NCI-H748 (cell line): Measurements from ENCODE around the gene PLOD2.

ENCODE experiments used
- DNase-seq: peaks from one replicate; lab custom pipeline; 2025; ENCODE audit not compliant: unreplicated experiment; lab: John Stamatoyannopoulos, UW

Gene PLOD2

DNA sequence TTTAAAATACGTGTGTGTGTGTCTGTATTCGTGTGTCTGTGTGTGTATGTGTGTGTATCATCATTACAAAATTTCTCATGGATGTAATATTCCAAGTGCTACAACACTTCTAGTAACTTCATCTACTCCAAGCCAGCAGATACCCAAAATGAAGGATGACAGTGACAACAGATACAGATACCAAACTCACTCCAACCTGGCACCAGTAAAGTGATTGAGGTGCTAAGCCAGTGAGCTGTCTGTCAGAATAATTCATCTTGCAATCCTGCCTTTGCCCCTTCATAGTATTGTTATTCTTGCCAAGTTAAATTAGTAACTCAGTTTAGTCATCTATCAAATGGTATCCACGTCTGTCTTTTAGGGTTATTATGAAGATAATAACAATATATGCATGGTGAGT lies 58.1 kb downstream of the PLOD2 start:
- DNase-seq, result no peak

GRCh38 chr3:146101538-146101937 lies 59.4 kb downstream of the PLOD2 start:
- no peak for DNase-seq

- DNase-seq, result no peak
These were observed 60.0 kb downstream of the PLOD2 start for GRCh38 chr3:146100825-146101444.

DNA sequence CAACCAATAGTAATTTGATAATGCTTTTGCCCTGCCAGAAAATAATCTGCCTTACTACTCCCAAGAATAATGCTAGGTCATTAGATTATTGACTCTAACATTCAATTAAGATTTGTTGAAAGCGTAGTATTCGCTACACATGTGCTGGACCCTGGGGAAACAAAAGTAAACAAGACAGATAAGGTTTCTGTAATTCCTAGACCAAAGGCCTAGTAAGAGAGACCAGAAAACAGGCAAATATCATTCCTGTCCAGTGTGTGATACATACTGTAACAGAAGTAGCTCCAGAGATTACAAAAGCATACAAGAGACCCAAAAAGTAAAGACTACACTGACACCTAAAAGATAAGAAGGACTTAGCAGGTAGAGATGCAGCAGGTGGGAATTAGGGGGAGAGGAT lies 60.8 kb downstream of the PLOD2 start:
- no peak for DNase-seq

DNA sequence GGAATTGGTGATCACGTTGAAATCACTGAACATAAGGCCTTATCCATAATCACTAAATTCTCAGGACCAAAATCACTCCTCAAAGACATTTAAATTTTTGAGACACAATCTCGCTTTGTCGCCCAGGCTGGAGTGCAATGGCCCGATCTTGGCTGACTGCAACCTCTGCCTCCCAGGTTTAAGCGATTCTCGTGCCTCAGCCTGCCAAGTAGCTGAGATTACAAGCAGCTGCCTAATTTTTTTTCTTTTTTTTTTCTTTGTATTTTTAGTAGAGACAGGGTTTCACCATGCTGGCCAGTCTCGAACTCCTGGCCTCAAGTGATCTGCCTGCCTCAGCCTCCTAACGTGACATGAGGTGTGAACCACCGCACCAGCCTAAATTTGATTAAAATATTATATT lies 61.7 kb downstream of the PLOD2 start:
- no peak for DNase-seq

DNA sequence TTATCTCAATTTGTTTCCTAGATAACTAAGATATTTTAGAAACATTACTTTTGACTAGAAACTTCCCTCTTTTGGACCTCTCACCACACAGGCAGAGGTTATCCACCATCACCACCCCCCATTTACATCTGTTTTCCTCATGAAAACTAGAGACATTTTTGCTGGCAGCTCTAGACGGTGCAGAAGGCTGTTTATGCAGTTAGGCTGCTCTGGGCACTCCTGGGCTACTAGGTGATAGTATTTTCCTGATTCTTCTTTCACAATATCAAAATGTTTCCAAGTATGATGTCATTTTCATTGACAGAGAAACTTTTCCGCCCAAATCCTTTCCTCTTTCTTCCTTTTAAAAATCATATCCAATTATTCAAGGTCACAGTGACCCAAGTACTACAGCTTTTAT lies 67.1 kb downstream of the PLOD2 start:
- DNase-seq, result no peak

GRCh38 chr3:146092230-146092629 lies 68.8 kb downstream of the PLOD2 start:
- no peak for DNase-seq

- no peak for DNase-seq
These were observed 69.6 kb downstream of the PLOD2 start for GRCh38 chr3:146091397-146091796.

DNA sequence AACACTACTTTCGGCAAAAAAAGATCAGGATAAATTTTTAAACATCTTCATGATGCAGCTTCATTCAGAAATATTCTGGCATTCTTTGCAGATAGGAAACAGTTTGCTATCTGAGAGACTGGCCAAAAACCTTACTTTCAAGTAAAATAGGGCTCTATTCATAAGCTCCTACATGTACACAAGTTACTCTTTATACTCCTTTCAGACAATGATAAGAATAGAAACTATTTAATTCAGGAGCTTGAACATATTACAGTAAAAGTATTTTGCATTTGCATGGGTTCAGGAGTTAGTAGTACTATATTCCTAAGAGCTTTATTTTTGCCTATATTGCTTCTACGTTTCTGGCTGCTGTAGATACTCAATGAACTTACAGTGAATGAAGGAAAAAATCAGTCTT lies 70.5 kb downstream of the PLOD2 start:
- DNase-seq, result no peak

- DNase-seq, result no peak
These were observed 72.1 kb downstream of the PLOD2 start for GRCh38 chr3:146088840-146089239.

DNA sequence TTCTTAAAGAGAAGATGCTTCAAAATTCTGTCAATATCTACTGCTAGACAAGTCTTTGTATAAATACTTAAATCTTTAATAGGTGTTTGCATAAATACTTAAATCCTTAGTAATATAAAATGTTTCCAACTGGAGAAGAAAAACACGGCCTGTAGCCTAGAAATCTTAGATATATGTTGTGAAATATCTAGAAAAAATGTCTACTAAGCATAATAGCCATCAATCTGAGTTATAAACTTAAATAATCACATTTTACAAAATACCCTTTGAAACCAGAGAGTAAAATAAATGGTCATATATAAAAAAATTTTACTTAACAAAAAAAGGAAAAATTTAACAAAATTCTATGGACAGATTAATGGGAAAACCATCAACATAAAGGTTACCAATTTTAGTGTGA lies 73.9 kb downstream of the PLOD2 start:
- DNase-seq, result no peak

DNA sequence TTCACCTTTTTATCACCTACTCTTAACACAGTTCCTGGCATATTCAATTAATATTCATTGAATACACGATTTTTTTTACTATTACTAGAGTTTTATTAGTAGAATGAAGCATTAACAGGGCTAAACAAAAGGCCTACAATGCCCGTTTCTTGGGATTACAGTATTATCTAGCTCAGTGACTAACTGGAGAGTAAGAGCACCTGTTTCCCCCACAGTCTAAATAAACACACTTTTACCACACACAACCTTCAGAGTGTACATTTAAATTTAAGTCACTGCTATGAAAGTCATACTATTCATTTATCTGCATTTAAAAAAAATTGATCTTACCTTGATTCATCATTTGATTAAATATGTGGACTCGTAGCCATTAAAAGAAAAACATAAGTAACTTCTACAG lies 74.8 kb downstream of the PLOD2 start:
- DNase-seq, result no peak

- no peak for DNase-seq
These were observed 75.3 kb downstream of the PLOD2 start for GRCh38 chr3:146085678-146086077.

- peak; percentile 2 for DNase-seq
These were observed 80.4 kb downstream of the PLOD2 start for GRCh38 chr3:146080578-146080977.

DNA sequence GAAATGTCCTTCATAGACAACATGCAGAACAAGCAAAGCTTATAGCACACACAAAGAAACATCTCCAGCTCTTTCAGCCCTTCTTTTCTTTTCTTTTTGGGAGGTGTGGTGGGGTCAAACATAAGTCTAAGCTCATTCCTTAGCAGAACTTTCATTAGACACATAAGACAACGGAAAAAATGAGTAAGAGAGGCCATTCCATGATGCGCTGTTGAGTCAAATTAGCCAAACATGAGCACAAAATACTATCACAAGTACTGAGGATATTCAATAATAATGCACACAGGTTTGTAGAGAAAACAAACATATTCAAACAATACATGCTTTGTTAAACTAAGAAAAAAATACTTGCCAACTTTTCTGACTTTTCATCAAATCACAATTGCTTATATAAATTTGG lies 83.0 kb downstream of the PLOD2 start:
- DNase-seq, result no peak

DNA sequence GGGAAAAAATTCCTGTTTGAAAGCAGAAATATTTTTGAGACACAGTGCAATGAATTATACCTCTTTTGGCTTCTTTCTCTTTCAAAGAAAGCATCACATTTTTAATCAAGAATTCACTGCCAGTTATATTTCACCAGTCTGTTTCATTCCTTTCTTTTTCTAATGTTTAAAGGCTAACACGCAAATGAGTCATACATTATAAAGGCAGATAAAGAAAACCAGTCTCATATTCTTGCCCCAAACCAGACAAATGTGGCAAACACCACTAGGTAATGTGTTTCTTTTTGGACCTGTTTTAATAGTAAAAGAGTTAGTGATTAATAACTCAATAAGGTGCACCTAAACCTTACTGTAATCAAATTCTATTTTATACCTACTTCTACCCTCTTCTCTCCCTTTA lies 83.8 kb downstream of the PLOD2 start:
- DNase-seq, result no peak

GRCh38 chr3:146072824-146073223 lies 88.2 kb downstream of the PLOD2 start:
- DNase-seq, result no peak

DNA sequence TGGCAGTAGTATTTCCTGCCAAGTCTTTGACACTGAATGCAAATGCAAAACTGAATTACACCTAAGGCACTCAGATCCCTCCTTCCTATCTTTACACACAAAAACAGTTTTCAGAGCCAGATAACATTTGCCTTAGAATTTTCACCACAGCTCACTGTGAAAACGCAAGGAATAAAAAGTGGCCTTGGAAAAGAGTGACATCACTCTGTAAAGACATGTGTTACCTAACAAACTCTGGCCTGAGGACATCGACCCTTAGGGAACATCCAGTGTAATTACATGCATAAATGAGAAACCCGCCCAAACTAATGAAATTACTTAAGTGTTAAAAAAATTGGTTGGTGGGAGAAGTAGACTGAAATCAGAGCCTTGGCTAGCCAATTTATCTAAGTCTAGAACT lies 88.9 kb downstream of the PLOD2 start:
- DNase-seq, result no peak

DNA sequence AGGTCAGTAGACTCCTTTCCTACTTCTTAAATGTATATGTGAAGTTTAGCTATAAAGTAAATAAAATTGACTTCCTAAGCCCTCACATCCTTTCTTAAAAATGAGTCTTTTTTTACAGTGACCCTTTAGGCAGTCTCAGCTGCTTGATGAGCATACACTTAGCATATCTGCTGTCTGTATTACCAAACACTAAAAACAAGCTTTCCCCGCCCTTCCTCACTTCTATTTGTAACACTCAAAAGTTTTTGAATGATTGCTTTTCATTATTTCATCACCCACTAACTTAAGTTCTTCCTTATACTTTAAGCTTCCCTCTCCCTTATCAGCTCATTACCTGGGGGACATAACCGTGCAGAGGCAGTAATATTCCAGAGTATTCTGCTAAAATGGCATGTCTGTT lies 89.4 kb downstream of the PLOD2 start:
- no peak for DNase-seq

GRCh38 chr3:146067048-146067447 lies 93.9 kb downstream of the PLOD2 start:
- DNase-seq, result no peak

- peak; percentile 48 for DNase-seq
These were observed 95.4 kb downstream of the PLOD2 start for GRCh38 chr3:146065573-146066006.

DNA sequence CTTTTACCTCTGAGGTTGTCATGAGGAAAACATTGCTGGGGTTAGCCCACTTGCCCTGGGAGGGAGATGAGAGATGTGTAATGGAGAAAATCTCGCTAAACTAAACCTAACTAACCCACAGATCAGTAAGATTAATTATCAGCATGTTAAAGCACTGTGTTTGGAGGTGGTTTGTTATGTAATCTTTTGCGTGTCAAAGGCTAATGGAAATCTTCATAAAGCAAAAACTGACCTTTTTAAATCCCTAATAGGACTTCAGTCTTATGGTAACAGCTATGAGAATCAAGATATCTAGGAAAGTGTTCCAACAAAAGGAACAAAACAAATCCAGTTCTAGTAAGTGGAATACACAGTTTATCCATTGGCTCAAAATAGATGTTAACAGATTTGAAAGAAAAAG lies 102.7 kb downstream of the PLOD2 start:
- no peak for DNase-seq

DNA sequence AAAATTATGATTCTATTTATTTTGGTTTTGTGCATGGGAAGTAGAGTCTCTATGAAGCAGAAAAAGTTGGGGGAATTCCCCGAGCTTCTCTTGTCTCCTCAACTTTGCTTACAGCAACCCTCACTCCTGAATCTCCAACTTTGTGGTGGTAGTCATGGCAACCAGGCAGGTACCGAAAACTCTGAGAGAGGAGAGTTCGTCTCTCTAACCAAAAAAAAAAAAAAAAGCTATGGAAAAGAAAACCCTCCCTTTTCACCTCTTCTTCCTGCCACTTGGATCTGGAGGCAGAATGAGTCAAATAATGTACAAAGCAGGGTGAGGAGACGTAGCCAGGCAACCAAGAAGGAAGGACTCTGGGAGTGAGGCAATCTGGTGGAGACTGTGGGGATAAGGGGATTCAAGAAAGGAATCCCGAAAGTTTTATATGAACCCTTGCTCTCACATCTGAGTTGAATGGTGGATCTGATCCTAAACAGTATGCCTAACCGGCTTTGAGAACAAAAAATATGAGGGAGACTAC lies 108.1 kb downstream of the PLOD2 start:
- DNase-seq, result no peak
